DND-41 (cell line): Measurements from ENCODE around the gene STK32C.

Experiments used
- CTCF ChIP-seq: IDR thresholded peaks from 2 replicates; pipeline ENCODE4 v1.5.1; 2012; ENCODE audit warnings: borderline replicate concordance, low read length, moderate library complexity, mild to moderate bottlenecking; ENCODE audit not compliant: poor library complexity, severe bottlenecking; ENCODE audit errors: extremely low read depth
- EZH2 ChIP-seq: IDR thresholded peaks from 3 replicates; pipeline ENCODE4 v1.6.1; 2012; ENCODE audit warnings: borderline replicate concordance, low read depth, mild to moderate bottlenecking, moderate library complexity, low read length, inconsistent platforms; ENCODE audit not compliant: severe bottlenecking

GRCh38 chr10:132183046-132183445, 124.7 kb downstream of the STK32C start:
- no peak for TF ChIP-seq CTCF
- TF ChIP-seq EZH2 = no peak
